H9 (cell line): ENCODE data around the gene HMGCLL1. TPM values are rescaled to one million over a fixed set of nuclear protein-coding genes. Genes with fewer than 3 reads are reported as not detected.

Source experiments
- DNase-seq: peaks from one replicate; pipeline ENCODE4 v3.0.0-alpha.2; 2017
- H2AFZ ChIP-seq: one replicate; pipeline ENCODE4 v1.6.1; 2013; ENCODE audit warnings: mild to moderate bottlenecking, low read length, control low read depth, moderate library complexity
- H2AK5ac ChIP-seq: 2 replicates; pipeline ENCODE4 v1.6.1; 2013; ENCODE audit warnings: low read length, control low read depth, mixed read lengths; ENCODE audit not compliant: insufficient read length
- H2BK120ac ChIP-seq: one replicate; pipeline ENCODE4 v1.6.1; 2013; ENCODE audit warnings: low read depth, mild to moderate bottlenecking, low read length, control low read depth, inconsistent platforms; ENCODE audit not compliant: poor library complexity, severe bottlenecking
- H2BK12ac ChIP-seq: 2 replicates; pipeline ENCODE4 v1.6.1; 2013; ENCODE audit warnings: low read length, control low read depth, mixed read lengths, low read depth; ENCODE audit not compliant: insufficient read length
- H2BK15ac ChIP-seq: 2 replicates; pipeline ENCODE4 v1.6.1; 2013; ENCODE audit warnings: low read depth, low read length, control low read depth
- H2BK20ac ChIP-seq: one replicate; pipeline ENCODE4 v1.6.1; 2013; ENCODE audit warnings: low read depth, mild to moderate bottlenecking, low read length, control low read depth, inconsistent platforms; ENCODE audit not compliant: poor library complexity, severe bottlenecking
- H2BK5ac ChIP-seq: 2 replicates; pipeline ENCODE4 v1.6.1; 2013; ENCODE audit warnings: low read length, control low read depth, mixed read lengths; ENCODE audit not compliant: insufficient read length
- H3K14ac ChIP-seq: 2 replicates; pipeline ENCODE4 v1.6.1; 2013; ENCODE audit warnings: low read length, control low read depth; ENCODE audit not compliant: insufficient read depth
- H3K18ac ChIP-seq: 2 replicates; pipeline ENCODE4 v1.6.1; 2013; ENCODE audit warnings: low read depth, mild to moderate bottlenecking, mixed read lengths, low read length, control low read depth; ENCODE audit not compliant: insufficient read length
- H3K23ac ChIP-seq: 2 replicates; pipeline ENCODE4 v1.6.1; 2013; ENCODE audit warnings: low read length, control low read depth, mixed read lengths, low read depth; ENCODE audit not compliant: insufficient read length
- H3K23me2 ChIP-seq: 2 replicates; pipeline ENCODE4 v1.6.1; 2013; ENCODE audit warnings: low read depth, mild to moderate bottlenecking, mixed read lengths, low read length, control low read depth; ENCODE audit not compliant: insufficient read length, poor library complexity, severe bottlenecking
- H3K27ac ChIP-seq: 2 replicates; pipeline ENCODE4 v1.5.1; 2013; ENCODE audit warnings: low read length, control low read depth, mixed read lengths, low read depth; ENCODE audit not compliant: insufficient read length
- H3K27me3 ChIP-seq: 2 replicates; pipeline ENCODE4 v1.6.1; 2013; ENCODE audit warnings: low read length, control low read depth, inconsistent platforms; ENCODE audit not compliant: insufficient read depth
- H3K4ac ChIP-seq: 2 replicates; pipeline ENCODE4 v1.6.1; 2013; ENCODE audit warnings: low read depth, mild to moderate bottlenecking, control low read depth, inconsistent platforms, low read length, moderate library complexity
- H3K4me1 ChIP-seq: 2 replicates; pipeline ENCODE4 v1.6.1; 2013; ENCODE audit warnings: low read length, control low read depth, inconsistent platforms; ENCODE audit not compliant: insufficient read depth
- H3K4me2 ChIP-seq: 2 replicates; pipeline ENCODE4 v1.6.1; 2013; ENCODE audit warnings: low read length, control low read depth, mixed read lengths; ENCODE audit not compliant: insufficient read length, insufficient read depth
- H3K56ac ChIP-seq: 2 replicates; pipeline ENCODE4 v1.6.1; 2013; ENCODE audit warnings: low read depth, mild to moderate bottlenecking, mixed read lengths, low read length, control low read depth; ENCODE audit not compliant: insufficient read length
- H3K79me1 ChIP-seq: 2 replicates; pipeline ENCODE4 v1.6.1; 2013; ENCODE audit warnings: low read depth, mild to moderate bottlenecking, moderate library complexity, low read length, control low read depth, inconsistent platforms; ENCODE audit not compliant: insufficient read depth, poor library complexity, severe bottlenecking
- H3K79me2 ChIP-seq: 2 replicates; pipeline ENCODE4 v1.6.1; 2013; ENCODE audit warnings: low read length, control low read depth, inconsistent platforms; ENCODE audit not compliant: insufficient read depth
- H3K9ac ChIP-seq: 2 replicates; pipeline ENCODE4 v1.6.1; 2013; ENCODE audit warnings: low read length, control low read depth, mixed read lengths; ENCODE audit not compliant: insufficient read length; ENCODE audit errors: extremely low read depth
- H3K9me3 ChIP-seq: one replicate; pipeline ENCODE4 v1.6.1; 2013; ENCODE audit warnings: low read depth, low read length, inconsistent platforms; ENCODE audit not compliant: control insufficient read depth
- H3T11ph ChIP-seq: one replicate; pipeline ENCODE4 v1.6.1; 2013; ENCODE audit warnings: mild to moderate bottlenecking, low read length, control low read depth, inconsistent platforms
- H4K20me1 ChIP-seq: one replicate; pipeline ENCODE4 v1.6.1; 2013; ENCODE audit not compliant: control insufficient read depth, insufficient read length, insufficient read depth
- H4K5ac ChIP-seq: 2 replicates; pipeline ENCODE4 v1.6.1; 2013; ENCODE audit warnings: low read depth, mild to moderate bottlenecking, mixed read lengths, low read length, control low read depth; ENCODE audit not compliant: insufficient read length
- H4K8ac ChIP-seq: replicated peaks from 2 replicates; pipeline ENCODE4 v1.6.1; 2013; ENCODE audit warnings: low read length, control low read depth, mixed read lengths, low read depth; ENCODE audit not compliant: insufficient read length
- H4K91ac ChIP-seq: 2 replicates; pipeline ENCODE4 v1.6.1; 2013; ENCODE audit warnings: low read depth, mild to moderate bottlenecking, moderate library complexity, mixed read lengths, low read length, control low read depth; ENCODE audit not compliant: insufficient read length
- H3K27ac Mint-ChIP-seq, 3 experiments: 2 replicates in 2 of 3; 3 replicates in 1 of 3; pipeline ENCODE4 v1.8.0; 2020 to 2021; ENCODE audit warnings: mixed read lengths in 3 of 3, mild to moderate bottlenecking in 1 of 3, moderate library complexity in 1 of 3
- H3K27me3 Mint-ChIP-seq: 2 replicates; pipeline ENCODE4 v1.8.0; 2021; ENCODE audit warnings: low read depth, mild to moderate bottlenecking, moderate library complexity, mixed read lengths
- H3K36me3 Mint-ChIP-seq, 3 experiments: 2 replicates in 2 of 3; 3 replicates in 1 of 3; pipeline ENCODE4 v1.8.0; 2020 to 2021; ENCODE audit warnings: low read depth in 3 of 3, mixed read lengths in 3 of 3; ENCODE audit not compliant: insufficient read depth in 1 of 3
- H3K4me1 Mint-ChIP-seq, 2 experiments: 2 replicates each; pipeline ENCODE4 v1.8.0; 2020; ENCODE audit warnings: mixed read lengths in 2 of 2
- H3K4me3 Mint-ChIP-seq, 2 experiments: 2 replicates in 1 of 2; 3 replicates in 1 of 2; pipeline ENCODE4 v1.8.0; 2020 to 2021; ENCODE audit warnings: mild to moderate bottlenecking in 2 of 2, mixed read lengths in 2 of 2, moderate library complexity in 1 of 2
- H3K9me3 Mint-ChIP-seq, 2 experiments: 2 replicates in 1 of 2; 3 replicates in 1 of 2; pipeline ENCODE4 v1.8.0; 2020; ENCODE audit warnings: mild to moderate bottlenecking in 2 of 2, mixed read lengths in 2 of 2, moderate library complexity in 1 of 2
- CTCF ChIP-seq: fragments of 200-600 bp; sonication (generic); conservative IDR thresholded peaks from 3 replicates; pipeline ENCODE4 v1.8.0; 2021; ENCODE audit warnings: antibody characterized with exemption, mild to moderate bottlenecking
- WGBS: extraction: QIAGEN DNeasy Blood & Tissue Kit; methylation state at CpG from one replicate; pipeline ENCODE4 v1.1.7; 2013; ENCODE audit warnings: missing lambda C conversion rate, low lambda C conversion rate, mixed read lengths; ENCODE audit not compliant: insufficient read length; ENCODE audit errors: extremely low coverage; 5-methylcytosine and 5-hydroxymethylcytosine counted together
- total RNA-seq: library from RNA; stranded (reverse); gene quantifications from 2 replicates; pipeline ENCODE4 v1.2.1, GENCODE V29; 2021

Gene HMGCLL1
- total RNA-seq, 1 experiment from 2014 or later = 0.24 TPM

- H2BK15ac ChIP-seq = no peak overlapping the region
- H4K20me1 ChIP-seq = no peaks in the 10 kb centered on the region
- no CpG with 5 or more reads among the region's 3 CpGs for WGBS
- no peak overlapping the region for H3K56ac ChIP-seq
- no peaks in the 10 kb centered on the region for H3K9me3 Mint-ChIP-seq
- H3K27me3 ChIP-seq = no peaks in the 10 kb centered on the region
- TF ChIP-seq CTCF = no peak
- no peak overlapping the region for H4K8ac ChIP-seq
- H2AFZ ChIP-seq = no peak overlapping the region
- no peak overlapping the region for H4K91ac ChIP-seq
- H3K79me2 ChIP-seq = no peaks in the 10 kb centered on the region
- H3K79me1 ChIP-seq = no peaks in the 10 kb centered on the region
- H3K9ac ChIP-seq = no peak overlapping the region
- H3K4ac ChIP-seq = no peak overlapping the region
- no peak overlapping the region for H4K5ac ChIP-seq
- H3K23me2 ChIP-seq = no peaks in the 10 kb centered on the region
- DNase-seq = no peak
- H3K4me3 Mint-ChIP-seq = no peak overlapping the region
- H2BK20ac ChIP-seq = no peak overlapping the region
- H3K18ac ChIP-seq = no peak overlapping the region
- H3K4me2 ChIP-seq = no peak overlapping the region
- H2BK120ac ChIP-seq = no peak overlapping the region
- no peak overlapping the region for H3T11ph ChIP-seq
- no peak overlapping the region for H2BK12ac ChIP-seq
- no peak overlapping the region for H3K27ac Mint-ChIP-seq
- H2BK5ac ChIP-seq = no peak overlapping the region
- no peaks in the 10 kb centered on the region for H3K27me3 Mint-ChIP-seq
- H3K36me3 Mint-ChIP-seq = no peaks in the 10 kb centered on the region
- H3K23ac ChIP-seq = no peak overlapping the region
- no peaks in the 10 kb centered on the region for H3K4me1 Mint-ChIP-seq
- no peaks in the 10 kb centered on the region for H3K4me1 ChIP-seq
- no peak overlapping the region for H2AK5ac ChIP-seq
- H3K27ac ChIP-seq = no peak overlapping the region
- H3K14ac ChIP-seq = no peak overlapping the region
- no peaks in the 10 kb centered on the region for H3K9me3 ChIP-seq
Observed at GRCh38 chr6:55397986-55398385, 181.0 kb downstream of the HMGCLL1 start.
